DMS53 treated with DMSO at 0.1 percent for 48 hours (cell line): ENCODE data around the gene LRMDA.

Experiments
- DNase-seq: peaks from one replicate; lab custom pipeline; 2025; ENCODE audit not compliant: unreplicated experiment; lab: John Stamatoyannopoulos, UW

Gene LRMDA

GRCh38 chr10:76033457-76034196 is 602.2 kb downstream of the LRMDA start:
- DNase-seq: no peak

- DNase-seq: no peak
Observed at GRCh38 chr10:76034353-76035205, 603.2 kb downstream of the LRMDA start.

GRCh38 chr10:76035206-76036110 is 604.0 kb downstream of the LRMDA start:
- no peak for DNase-seq

GRCh38 chr10:76036111-76036940 is 604.9 kb downstream of the LRMDA start:
- peak; percentile 46 for DNase-seq

GRCh38 chr10:76036962-76037361 is 605.5 kb downstream of the LRMDA start:
- no peak for DNase-seq

GRCh38 chr10:76037531-76038155 is 606.2 kb downstream of the LRMDA start:
- DNase-seq: no peak

- no peak for DNase-seq
Observed at GRCh38 chr10:76038696-76039095, 607.3 kb downstream of the LRMDA start.

GRCh38 chr10:76040107-76040829 is 608.8 kb downstream of the LRMDA start:
- no peak for DNase-seq

GRCh38 chr10:76040830-76041220 is 609.4 kb downstream of the LRMDA start:
- DNase-seq: no peak

- DNase-seq: no peak
Observed at GRCh38 chr10:76041551-76041950, 610.1 kb downstream of the LRMDA start.

GRCh38 chr10:76043261-76043660 is 611.8 kb downstream of the LRMDA start:
- DNase-seq: no peak

- no peak for DNase-seq
Observed at GRCh38 chr10:76044751-76045150, 613.3 kb downstream of the LRMDA start.

GRCh38 chr10:76045174-76045573 is 613.8 kb downstream of the LRMDA start:
- DNase-seq: no peak

GRCh38 chr10:76047521-76047920 is 616.1 kb downstream of the LRMDA start:
- no peak for DNase-seq

GRCh38 chr10:76049581-76050290 is 618.3 kb downstream of the LRMDA start:
- no peak for DNase-seq

- DNase-seq: no peak
Observed at GRCh38 chr10:76050291-76050625, 618.8 kb downstream of the LRMDA start.

GRCh38 chr10:76051007-76051936 is 619.8 kb downstream of the LRMDA start:
- peak; percentile 88 for DNase-seq
